Keratinocyte (primary cell): ENCODE data around the gene BCAS1. TPM values are rescaled to one million over a fixed set of nuclear protein-coding genes. Genes with fewer than 3 reads are reported as not detected.

Source experiments
- DNase-seq: peaks from one replicate; pipeline ENCODE4 v3.0.0-alpha.2; 2011; ENCODE audit warnings: low read depth, missing footprints, low spot score
- FAIRE-seq: peaks from 2 replicates; lab custom pipeline; 2011; peaks lifted over from hg19 to GRCh38; lab: Jason Lieb, UNC
- H2AFZ ChIP-seq: 2 replicates; pipeline ENCODE4 v1.6.0; 2012; ENCODE audit warnings: low read length, control low read depth, inconsistent platforms; ENCODE audit not compliant: control insufficient read depth
- H3K27ac ChIP-seq: 2 replicates; pipeline ENCODE4 v1.5.1; 2011; ENCODE audit warnings: low read length; ENCODE audit not compliant: control insufficient read depth, insufficient read depth
- H3K27me3 ChIP-seq: 3 replicates; pipeline ENCODE4 v1.6.0; 2011; ENCODE audit warnings: low read length; ENCODE audit not compliant: control insufficient read depth, insufficient read depth; ENCODE audit errors: extremely low read depth
- H3K36me3 ChIP-seq, 2 experiments: 2 replicates in 1 of 2; 3 replicates in 1 of 2; pipeline ENCODE4 v1.5.1; 2011; ENCODE audit warnings: low read length in 2 of 2, mild to moderate bottlenecking in 1 of 2; ENCODE audit not compliant: control insufficient read depth in 2 of 2, insufficient read depth in 2 of 2; ENCODE audit errors: extremely low read depth in 1 of 2
- H3K4me1 ChIP-seq: 3 replicates; pipeline ENCODE4 v1.5.1; 2011; ENCODE audit warnings: low read length; ENCODE audit not compliant: control insufficient read depth, insufficient read depth; ENCODE audit errors: extremely low read depth
- H3K4me2 ChIP-seq: 3 replicates; pipeline ENCODE4 v1.6.0; 2011; ENCODE audit warnings: low read depth, low read length; ENCODE audit not compliant: control insufficient read depth, insufficient read depth; ENCODE audit errors: extremely low read depth
- H3K4me3 ChIP-seq, 3 experiments: fragments of 200-600 bp in 1 of 3; sonication (generic) in 1 of 3; 2 replicates in 2 of 3; 3 replicates in 1 of 3; pipeline ENCODE4 v1.5.1; 2011 to 2016; ENCODE audit warnings: low read length in 3 of 3, mild to moderate bottlenecking in 3 of 3, control low read depth in 2 of 3, inconsistent platforms in 1 of 3, low read depth in 1 of 3, mixed read lengths in 1 of 3, mixed run types in 1 of 3, moderate library complexity in 1 of 3; ENCODE audit not compliant: control insufficient read depth in 2 of 3, insufficient read depth in 2 of 3; ENCODE audit errors: extremely low read depth in 1 of 3
- H3K79me2 ChIP-seq: 2 replicates; pipeline ENCODE4 v1.6.0; 2012; ENCODE audit warnings: low read length; ENCODE audit not compliant: control insufficient read depth, insufficient read depth
- H3K9ac ChIP-seq: 3 replicates; pipeline ENCODE4 v1.6.0; 2011; ENCODE audit warnings: low read length; ENCODE audit not compliant: control insufficient read depth, insufficient read depth; ENCODE audit errors: extremely low read depth
- H3K9me1 ChIP-seq: 3 replicates; pipeline ENCODE4 v1.6.0; 2011; ENCODE audit warnings: low read length; ENCODE audit not compliant: control insufficient read depth, insufficient read depth; ENCODE audit errors: extremely low read depth
- H3K9me3 ChIP-seq: 2 replicates; pipeline ENCODE4 v1.5.1; 2012; ENCODE audit warnings: low read depth, low read length; ENCODE audit not compliant: control insufficient read depth
- H4K20me1 ChIP-seq: 3 replicates; pipeline ENCODE4 v1.6.0; 2011; ENCODE audit warnings: low read length; ENCODE audit not compliant: control insufficient read depth, insufficient read depth; ENCODE audit errors: extremely low read depth
- EZH2 ChIP-seq: IDR thresholded peaks from one replicate; pipeline ENCODE4 v1.6.1; 2012; ENCODE audit warnings: inconsistent platforms, mild to moderate bottlenecking, low read length, moderate library complexity
- dilution Hi-C: fragments of 300-500 bp; cut with MboI; formaldehyde crosslinking; loops from one replicate; pipeline ENCODE4 v1.7.0; 2020; ENCODE audit warnings: low sequenced_read_pairs; ENCODE audit not compliant: extremely low pct_ligation_motif_present
- polyA plus RNA-seq, 5 experiments: library from polyadenylated mRNA; depleted of rRNA in 3 of 5; stranded (reverse) in 3 of 5; stranded (forward) in 1 of 5; unstranded in 1 of 5; fragments of >200 nt; gene quantifications; 1 replicate in 1 of 5; 2 replicates in 3 of 5; 3 replicates in 1 of 5; pipeline versions ENCODE4 v1.2.1 to v1.2.3, GENCODE V29; 2011 to 2012; ENCODE audit warnings: missing spikeins in 2 of 5, low read depth in 1 of 5, low replicate concordance in 1 of 5
- TF ChIP-seq, protein P1 (sequence below), 3 experiments: IDR thresholded peaks in 1 of 3; conservative IDR thresholded peaks in 1 of 3; optimal IDR thresholded peaks in 1 of 3; 2 replicates in 2 of 3; 3 replicates in 1 of 3; pipeline versions ENCODE3 to v1.5.1; 2011; ENCODE audit warnings: low read length in 3 of 3, mild to moderate bottlenecking in 3 of 3, moderate library complexity in 2 of 3, control low read depth in 1 of 3, inconsistent platforms in 1 of 3; ENCODE audit not compliant: insufficient read depth in 2 of 3; ENCODE audit errors: extremely low read depth in 1 of 3

BCAS1 gene
- polyA plus RNA-seq, 1 donor (not counting 4 experiments of a cell fraction or from before 2014, with no cell fraction given): not detected

DNA sequence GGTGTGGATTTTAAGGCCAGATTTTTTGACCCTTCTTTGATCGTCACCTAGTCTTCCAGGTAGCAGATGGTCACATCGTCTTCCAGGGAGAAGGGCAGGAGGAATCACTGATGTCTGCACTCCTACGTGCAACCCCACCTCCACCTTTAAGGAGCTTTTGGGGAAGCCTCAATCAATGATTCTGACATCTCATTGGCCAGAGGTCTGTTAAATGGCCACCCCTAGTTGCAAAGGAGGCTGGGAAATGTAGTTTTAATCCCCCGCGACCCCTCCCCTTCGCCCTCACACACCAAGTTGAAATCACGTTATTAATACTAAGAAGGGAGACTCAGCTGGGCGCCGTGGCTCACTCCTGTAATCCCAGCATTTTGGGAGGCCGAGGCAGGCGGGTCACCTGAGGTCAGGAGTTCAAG lies 151.4 kb downstream of the BCAS1 start:
- H3K36me3 ChIP-seq: no peaks in the 10 kb centered on the region
- no peaks in the 10 kb centered on the region for H3K9me3 ChIP-seq
- no peaks in the 10 kb centered on the region for H3K79me2 ChIP-seq
- H3K4me3 ChIP-seq: no peak overlapping the region
- FAIRE-seq: no peak
- dilution Hi-C loops: no loop called here
- no peak for TF ChIP-seq EZH2
- TF ChIP-seq, protein P1, sequence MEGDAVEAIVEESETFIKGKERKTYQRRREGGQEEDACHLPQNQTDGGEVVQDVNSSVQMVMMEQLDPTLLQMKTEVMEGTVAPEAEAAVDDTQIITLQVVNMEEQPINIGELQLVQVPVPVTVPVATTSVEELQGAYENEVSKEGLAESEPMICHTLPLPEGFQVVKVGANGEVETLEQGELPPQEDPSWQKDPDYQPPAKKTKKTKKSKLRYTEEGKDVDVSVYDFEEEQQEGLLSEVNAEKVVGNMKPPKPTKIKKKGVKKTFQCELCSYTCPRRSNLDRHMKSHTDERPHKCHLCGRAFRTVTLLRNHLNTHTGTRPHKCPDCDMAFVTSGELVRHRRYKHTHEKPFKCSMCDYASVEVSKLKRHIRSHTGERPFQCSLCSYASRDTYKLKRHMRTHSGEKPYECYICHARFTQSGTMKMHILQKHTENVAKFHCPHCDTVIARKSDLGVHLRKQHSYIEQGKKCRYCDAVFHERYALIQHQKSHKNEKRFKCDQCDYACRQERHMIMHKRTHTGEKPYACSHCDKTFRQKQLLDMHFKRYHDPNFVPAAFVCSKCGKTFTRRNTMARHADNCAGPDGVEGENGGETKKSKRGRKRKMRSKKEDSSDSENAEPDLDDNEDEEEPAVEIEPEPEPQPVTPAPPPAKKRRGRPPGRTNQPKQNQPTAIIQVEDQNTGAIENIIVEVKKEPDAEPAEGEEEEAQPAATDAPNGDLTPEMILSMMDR (optimal IDR thresholded peaks at IDR 0.05 in 1 of 3, IDR thresholded peaks at IDR 0.05 in 1 of 3, conservative IDR thresholded peaks at IDR 0.05 in 1 of 3; ENCODE audit: extremely low read depth in 1 of 3, insufficient read depth in 2 of 3, low read length in 3 of 3): no peak
- no peaks in the 10 kb centered on the region for H3K9me1 ChIP-seq
- peaks cover 43% of the 10 kb centered on the region for H3K4me1 ChIP-seq
- no peaks in the 10 kb centered on the region for H3K27me3 ChIP-seq
- H3K27ac ChIP-seq: no peak overlapping the region
- no peak overlapping the region for H2AFZ ChIP-seq
- no peaks in the 10 kb centered on the region for H4K20me1 ChIP-seq
- no peak overlapping the region for H3K4me2 ChIP-seq
- DNase-seq: no peak
- H3K9ac ChIP-seq: no peak overlapping the region

GRCh38 chr20:53918020-53918311 lies 152.4 kb downstream of the BCAS1 start:
- H3K9me1 ChIP-seq: no peaks in the 10 kb centered on the region
- H2AFZ ChIP-seq: no peak overlapping the region
- H3K4me2 ChIP-seq: no peak overlapping the region
- no peak overlapping the region for H3K27ac ChIP-seq
- no peaks in the 10 kb centered on the region for H4K20me1 ChIP-seq
- H3K9ac ChIP-seq: no peak overlapping the region
- H3K4me3 ChIP-seq: no peak overlapping the region
- H3K27me3 ChIP-seq: no peaks in the 10 kb centered on the region
- FAIRE-seq (no peak), DNase-seq (no peak)
- H3K4me1 ChIP-seq: peaks cover 43% of the 10 kb centered on the region
- TF ChIP-seq, protein P1 (optimal IDR thresholded peaks at IDR 0.05 in 1 of 3, IDR thresholded peaks at IDR 0.05 in 1 of 3, conservative IDR thresholded peaks at IDR 0.05 in 1 of 3; ENCODE audit: extremely low read depth in 1 of 3, insufficient read depth in 2 of 3, low read length in 3 of 3): no peak
- no peak for TF ChIP-seq EZH2
- H3K9me3 ChIP-seq: no peaks in the 10 kb centered on the region
- dilution Hi-C loops: no loop called here
- no peaks in the 10 kb centered on the region for H3K36me3 ChIP-seq
- H3K79me2 ChIP-seq: no peaks in the 10 kb centered on the region
